ENCODE measurements around the gene ZSWIM6.

- TF ChIP-seq CTCF (IDR thresholded peaks at IDR 0.05; ENCODE audit: low read length) (no peak), EZH2phosphoT487 (IDR thresholded peaks at IDR 0.05; ENCODE audit: low read length) (no peak)
Measured at GRCh38 chr5:61496446-61496845, 164.4 kb downstream of the ZSWIM6 start.
